ENCODE data around the gene LGI1. TPM values are rescaled to one million over a fixed set of nuclear protein-coding genes. Genes with fewer than 3 reads are reported as not detected.
"Not testable (repeated sequence)": the region's sequence is repeated elsewhere in the genome, so short reads cannot be mapped to it uniquely, and the experiment has no call there.

The LGI1 gene
- total RNA-seq, 3 donors from 2014 or later, result not detected

DNA sequence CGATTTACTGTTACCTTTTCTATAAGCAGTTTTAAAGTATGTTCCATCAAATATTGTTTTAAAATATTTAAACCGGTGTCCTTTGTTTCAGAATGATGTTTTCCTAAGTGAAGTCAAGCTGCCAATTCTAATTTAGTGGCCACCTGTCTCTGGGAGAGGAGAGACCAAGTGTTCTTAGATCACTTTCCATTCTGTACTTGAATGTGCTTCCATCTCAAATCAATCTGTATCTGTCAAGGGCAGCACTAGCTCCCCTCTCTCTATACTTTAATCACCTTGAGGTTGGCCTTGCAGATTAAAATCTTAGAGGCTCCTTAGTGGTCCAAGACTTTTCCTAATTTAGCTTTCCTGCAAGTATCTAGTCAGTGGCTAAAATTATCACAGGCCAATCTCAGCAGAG is 49.6 kb downstream of the LGI1 start:
- no peaks in the 10 kb centered on the region for H3K36me3 Mint-ChIP-seq (ENCODE audit: insufficient read depth)
- no peaks in the 10 kb centered on the region for H3K4me1 Mint-ChIP-seq (ENCODE audit: low read depth)
- H3K27me3 Mint-ChIP-seq (ENCODE audit: low read depth), result peaks cover 30% of the 10 kb centered on the region
- DNase-seq, result no peak
- ATAC-seq, result no peak
- H3K9me3 Mint-ChIP-seq, result no peaks in the 10 kb centered on the region
- no peak overlapping the region for H3K4me3 Mint-ChIP-seq

DNA sequence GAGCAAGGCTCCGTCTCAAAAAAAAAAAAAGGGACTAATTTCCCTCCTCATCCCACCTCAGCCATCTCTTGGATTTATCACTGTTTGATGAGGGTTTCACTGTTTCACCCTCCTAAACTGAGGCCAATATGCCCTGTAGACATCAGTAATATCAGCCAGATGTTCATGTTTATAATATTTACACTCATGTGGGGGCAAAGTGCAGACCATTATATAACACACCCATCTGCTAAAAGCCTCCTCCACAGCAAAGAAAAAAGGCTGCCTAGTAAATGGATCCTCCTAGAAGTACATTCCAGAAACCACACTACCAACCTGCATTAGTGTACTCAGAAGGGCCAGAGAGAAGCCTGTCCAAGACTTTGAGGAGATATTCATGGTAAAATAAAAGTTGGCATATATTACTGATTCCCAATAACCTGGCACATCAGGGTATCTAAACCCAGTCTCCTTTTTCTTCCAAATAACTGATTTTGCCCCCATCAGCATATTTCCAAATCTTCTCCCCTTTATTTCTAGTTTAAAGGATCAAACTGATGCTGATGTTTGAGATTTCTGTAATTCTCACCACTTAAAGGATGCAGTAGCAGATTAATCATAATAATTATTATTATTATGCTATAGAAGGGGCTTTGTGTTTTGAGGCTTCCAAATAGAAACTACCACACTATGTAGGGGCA is 55.1 kb downstream of the LGI1 start:
- peaks cover 38% of the 10 kb centered on the region for H3K27me3 Mint-ChIP-seq (ENCODE audit: low read depth)
- H3K4me3 Mint-ChIP-seq, result no peak overlapping the region
- ATAC-seq, result no peak
- no peak for DNase-seq
- H3K4me1 Mint-ChIP-seq (ENCODE audit: low read depth), result peaks cover 2% of the 10 kb centered on the region
- H3K9me3 Mint-ChIP-seq, result no peaks in the 10 kb centered on the region
- no peaks in the 10 kb centered on the region for H3K36me3 Mint-ChIP-seq (ENCODE audit: insufficient read depth)

DNA sequence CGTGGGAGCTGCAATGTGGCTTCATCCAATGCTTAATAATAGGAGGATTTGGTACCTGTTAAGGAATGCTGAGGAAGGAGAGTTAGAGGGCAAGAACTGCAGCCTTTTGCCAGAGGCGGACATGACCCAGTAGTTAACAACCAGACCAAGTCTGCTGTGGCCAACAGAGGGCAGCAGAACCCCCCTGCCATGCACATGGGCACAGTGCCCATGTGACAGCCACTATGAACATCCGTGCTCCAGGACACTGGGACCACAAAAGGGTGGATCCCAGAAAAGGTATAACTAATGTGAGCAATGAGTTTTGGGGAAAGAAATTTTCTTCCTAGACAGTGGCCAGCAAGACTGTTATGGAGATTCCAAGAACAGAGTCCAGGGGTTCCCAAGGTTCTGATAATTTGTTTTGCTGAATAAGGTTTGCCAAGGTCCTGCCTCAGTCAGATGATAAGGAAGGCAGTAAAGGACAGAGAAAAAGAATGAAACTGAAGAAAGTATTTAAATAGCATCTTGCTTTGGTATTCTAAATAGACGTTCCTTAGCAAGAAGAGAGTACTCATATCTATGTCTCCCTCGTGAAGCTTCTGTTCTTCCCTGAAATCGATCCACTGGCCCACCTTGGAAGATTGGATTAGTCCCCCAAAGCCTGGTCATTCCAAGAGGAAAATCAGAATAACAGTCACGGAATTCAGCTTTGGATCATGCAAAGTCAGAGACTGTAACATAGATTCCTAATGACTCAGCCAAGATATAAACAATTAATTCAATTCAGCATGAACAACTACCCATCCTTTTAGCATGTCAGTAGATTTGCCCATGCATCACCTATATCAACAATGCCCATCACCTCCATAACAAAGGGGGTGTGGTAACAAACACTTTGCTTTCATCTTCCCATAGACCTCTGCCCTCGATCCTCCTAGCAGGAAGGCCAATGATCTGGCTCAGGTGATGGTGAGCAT is 56.0 kb downstream of the LGI1 start:
- Mint-ChIP-seq H3K36me3 (ENCODE audit: insufficient read depth) (no peaks in the 10 kb centered on the region), H3K27me3 (ENCODE audit: low read depth) (peaks cover 35% of the 10 kb centered on the region), H3K4me1 (ENCODE audit: low read depth) (peaks cover 2% of the 10 kb centered on the region), H3K9me3 (no peaks in the 10 kb centered on the region), H3K4me3 (no peak overlapping the region)
- DNase-seq (peak; percentile 5), ATAC-seq (peak; percentile 58 to 75)

DNA sequence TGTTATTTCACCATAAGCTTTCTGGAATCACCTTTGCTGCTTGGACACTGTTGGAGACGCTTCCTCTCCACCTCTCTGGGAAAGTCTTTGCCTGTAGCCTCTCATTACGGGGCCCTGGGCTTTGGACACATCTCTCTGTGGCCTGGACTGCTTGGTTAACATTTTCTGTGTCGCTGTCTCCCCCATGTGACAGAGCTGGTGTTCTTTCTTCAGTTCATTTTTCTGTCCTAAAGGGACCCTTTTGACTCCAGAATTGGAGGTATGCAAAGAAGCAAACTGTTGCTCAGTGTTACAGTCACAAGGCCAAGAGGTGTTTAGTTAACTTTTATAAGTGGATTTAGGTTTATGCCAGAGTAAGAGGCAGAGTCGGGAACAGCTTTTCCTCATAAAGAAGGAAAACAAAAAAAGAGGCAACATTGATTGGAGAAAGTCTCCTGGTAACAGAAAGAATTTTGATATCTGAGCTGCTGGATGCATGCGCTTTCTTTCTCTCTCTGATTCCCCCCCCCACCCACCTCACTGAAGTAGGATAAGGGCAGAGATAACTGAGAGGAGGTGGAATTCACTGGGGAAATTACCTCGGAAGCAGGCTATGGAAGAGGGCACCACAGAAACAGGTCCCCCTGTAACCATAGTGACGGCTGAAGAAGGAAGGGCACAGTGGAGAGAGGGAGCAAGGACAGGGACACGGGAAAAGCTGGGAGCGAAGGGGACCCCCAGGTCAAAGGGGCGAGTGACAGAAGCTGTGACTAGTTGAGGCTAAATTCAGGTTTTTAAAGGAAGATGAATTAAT is 57.8 kb downstream of the LGI1 start:
- Mint-ChIP-seq H3K4me3 (no peak overlapping the region), H3K36me3 (ENCODE audit: insufficient read depth) (no peaks in the 10 kb centered on the region), H3K4me1 (ENCODE audit: low read depth) (peaks cover 2% of the 10 kb centered on the region), H3K9me3 (no peaks in the 10 kb centered on the region), H3K27me3 (ENCODE audit: low read depth) (peaks cover 42% of the 10 kb centered on the region)
- DNase-seq (no peak), ATAC-seq (no peak)

DNA sequence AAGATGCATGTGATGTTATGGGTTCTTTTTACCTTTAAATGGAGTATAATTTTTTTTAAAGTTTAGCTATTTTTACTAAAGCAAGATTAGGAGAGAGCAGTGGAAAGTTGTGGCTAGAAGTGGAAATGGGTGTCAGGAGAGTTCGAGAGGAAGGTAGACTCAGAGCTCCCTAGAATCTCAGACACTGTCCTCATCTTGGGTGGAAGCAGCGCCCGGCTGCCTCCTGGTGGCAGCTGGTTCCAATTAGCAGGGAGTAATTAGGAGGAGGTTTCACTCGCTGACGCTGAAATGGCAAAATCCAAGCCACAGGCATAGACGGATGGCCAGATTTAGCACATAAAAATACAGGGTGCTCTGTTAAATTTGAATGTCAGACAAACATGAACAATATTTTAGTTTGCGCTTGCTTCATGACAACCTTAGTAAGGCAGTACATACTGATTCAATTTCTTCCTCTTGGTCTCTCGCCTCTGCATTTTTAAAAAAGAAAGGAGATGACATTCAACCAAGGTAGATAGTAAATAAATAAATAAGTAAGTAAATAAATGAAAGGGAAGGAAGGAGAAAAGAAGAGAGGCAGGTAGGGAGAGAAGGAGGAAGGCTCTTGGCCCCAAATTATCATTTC is 58.5 kb downstream of the LGI1 start:
- Mint-ChIP-seq H3K4me3 (no peak overlapping the region), H3K9me3 (no peaks in the 10 kb centered on the region), H3K4me1 (ENCODE audit: low read depth) (peaks cover 2% of the 10 kb centered on the region), H3K27me3 (ENCODE audit: low read depth) (peaks cover 39% of the 10 kb centered on the region), H3K36me3 (ENCODE audit: insufficient read depth) (no peaks in the 10 kb centered on the region)
- ATAC-seq (peak; percentile 46 to 57), DNase-seq (peak; percentile 5)

DNA sequence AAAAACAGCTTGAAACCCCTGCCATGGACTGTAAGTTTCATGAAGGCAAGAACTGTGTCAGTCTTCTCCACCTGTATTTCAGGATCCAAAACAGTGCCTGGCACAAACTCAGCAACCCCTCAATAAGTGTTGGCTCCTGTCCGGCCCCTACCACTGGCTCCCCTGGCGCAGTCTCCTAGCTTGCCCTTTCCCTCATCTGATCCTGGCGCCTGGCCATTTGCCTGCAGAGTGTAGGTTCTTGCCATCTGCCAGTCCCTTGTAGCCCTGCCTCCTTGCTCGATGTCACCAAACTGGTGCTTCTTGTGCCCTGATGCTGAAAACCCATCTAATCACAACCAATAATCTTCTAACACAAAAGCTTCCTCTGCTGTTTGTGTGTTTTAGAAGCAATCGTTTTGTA is 60.4 kb downstream of the LGI1 start:
- peaks cover 37% of the 10 kb centered on the region for H3K27me3 Mint-ChIP-seq (ENCODE audit: low read depth)
- no peak for ATAC-seq
- DNase-seq, result no peak
- peaks cover 2% of the 10 kb centered on the region for H3K4me1 Mint-ChIP-seq (ENCODE audit: low read depth)
- H3K9me3 Mint-ChIP-seq, result no peaks in the 10 kb centered on the region
- no peaks in the 10 kb centered on the region for H3K36me3 Mint-ChIP-seq (ENCODE audit: insufficient read depth)
- no peak overlapping the region for H3K4me3 Mint-ChIP-seq

DNA sequence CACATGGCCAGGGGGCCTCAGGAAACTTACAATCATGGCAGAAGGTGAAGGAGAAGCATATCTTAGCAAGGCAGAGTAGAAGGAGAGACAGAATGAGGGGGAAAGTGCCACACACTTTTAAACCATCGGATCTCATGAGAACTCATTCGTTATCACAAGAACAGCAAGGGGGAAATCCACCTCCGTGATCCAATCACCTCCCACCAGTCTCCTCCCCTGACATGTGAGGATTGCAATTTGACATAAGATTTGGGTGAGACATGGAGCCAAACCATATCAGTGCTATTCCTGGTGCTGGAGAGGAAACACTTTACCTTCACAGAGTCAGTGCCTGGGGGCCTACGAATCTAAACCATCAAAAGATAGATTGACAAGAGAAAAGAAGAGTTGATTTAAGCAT is 61.8 kb downstream of the LGI1 start:
- Mint-ChIP-seq H3K4me3 (no peak overlapping the region), H3K27me3 (ENCODE audit: low read depth) (peaks cover 36% of the 10 kb centered on the region), H3K9me3 (no peaks in the 10 kb centered on the region), H3K4me1 (ENCODE audit: low read depth) (peaks cover 2% of the 10 kb centered on the region), H3K36me3 (ENCODE audit: insufficient read depth) (no peaks in the 10 kb centered on the region)
- DNase-seq (no peak), ATAC-seq (no peak)

DNA sequence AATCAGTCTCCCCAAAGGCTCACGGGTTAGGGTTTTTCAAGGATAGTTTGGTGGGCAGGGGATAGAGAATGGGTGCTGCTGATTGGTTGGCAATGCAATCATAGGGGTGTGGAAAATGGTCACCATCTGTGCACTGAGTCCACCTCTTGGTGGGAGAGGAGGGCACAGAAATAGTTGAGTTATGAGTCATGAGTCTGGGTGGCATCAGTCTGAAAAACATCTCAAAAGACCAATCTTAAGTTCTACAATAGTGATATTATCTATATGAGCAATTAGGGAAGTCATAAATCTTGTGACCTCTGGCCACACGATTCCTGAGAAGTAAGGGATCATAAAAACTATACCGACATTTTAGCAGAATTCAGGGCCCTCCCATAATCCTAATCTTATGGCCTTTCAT is 62.7 kb downstream of the LGI1 start:
- Mint-ChIP-seq H3K4me3 (no peak overlapping the region), H3K36me3 (ENCODE audit: insufficient read depth) (no peaks in the 10 kb centered on the region), H3K4me1 (ENCODE audit: low read depth) (peaks cover 2% of the 10 kb centered on the region), H3K9me3 (no peaks in the 10 kb centered on the region), H3K27me3 (ENCODE audit: low read depth) (peaks cover 32% of the 10 kb centered on the region)
- DNase-seq, result no peak
- ATAC-seq, result no peak

DNA sequence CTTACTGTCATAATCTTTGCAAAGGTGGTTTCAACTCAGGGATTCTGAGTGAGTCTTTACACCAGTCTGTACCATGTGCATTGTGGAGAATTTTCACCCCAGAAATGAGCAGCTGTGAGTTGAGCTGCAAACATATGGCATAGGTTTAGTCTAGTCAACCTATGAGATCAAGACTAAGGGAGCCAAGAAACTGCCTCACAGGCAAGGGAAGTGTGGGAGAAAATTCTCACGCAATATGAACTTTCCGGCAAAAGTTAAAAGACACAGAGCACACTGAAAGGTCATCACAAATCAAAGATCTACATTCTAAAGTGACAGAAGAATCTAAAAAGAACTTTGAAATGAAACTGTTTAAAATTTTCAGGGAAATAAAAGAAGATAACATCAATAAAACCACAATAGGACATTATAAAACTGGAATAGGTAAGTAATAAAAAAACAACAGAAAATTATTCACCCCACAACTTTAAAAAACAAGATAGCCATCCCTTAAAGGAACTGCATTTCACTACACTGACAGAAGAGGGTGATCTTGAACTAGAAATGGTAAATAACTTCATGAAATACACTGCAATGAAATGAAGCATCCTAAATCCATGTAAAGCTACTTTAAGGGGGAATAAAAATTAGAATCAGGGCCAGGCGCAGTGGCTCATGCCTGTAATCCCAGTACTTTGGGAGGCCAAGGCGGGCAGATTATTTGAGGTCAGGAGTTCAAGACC is 63.5 kb downstream of the LGI1 start:
- Mint-ChIP-seq H3K4me3 (no peak overlapping the region), H3K4me1 (ENCODE audit: low read depth) (peaks cover 2% of the 10 kb centered on the region), H3K27me3 (ENCODE audit: low read depth) (peaks cover 24% of the 10 kb centered on the region), H3K36me3 (ENCODE audit: insufficient read depth) (no peaks in the 10 kb centered on the region), H3K9me3 (no peaks in the 10 kb centered on the region)
- no peak for ATAC-seq
- DNase-seq, result no peak

DNA sequence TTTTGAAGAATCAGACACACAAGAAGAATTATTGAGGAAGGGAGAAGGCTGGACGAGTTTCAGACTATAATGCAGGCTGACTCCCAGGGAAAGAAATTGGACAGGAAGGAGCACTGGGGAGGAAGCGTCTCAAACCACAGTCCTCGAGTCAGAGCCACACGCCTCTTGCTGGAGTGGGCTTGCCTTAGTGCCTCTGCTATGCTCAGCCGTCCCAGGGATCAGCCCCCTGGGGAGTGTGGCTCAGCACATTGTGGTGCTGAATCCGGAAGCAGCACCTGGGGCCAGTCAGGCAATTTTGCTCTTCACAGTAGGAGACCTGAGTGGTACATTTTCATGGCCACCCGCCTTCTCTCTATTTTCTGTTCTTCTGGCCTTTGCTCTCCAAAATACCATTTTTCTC is 68.6 kb downstream of the LGI1 start:
- ATAC-seq, result no peak
- H3K4me1 Mint-ChIP-seq (ENCODE audit: low read depth), result peaks cover 5% of the 10 kb centered on the region
- no peaks in the 10 kb centered on the region for H3K9me3 Mint-ChIP-seq
- DNase-seq, result no peak
- no peak overlapping the region for H3K4me3 Mint-ChIP-seq
- peaks cover 2% of the 10 kb centered on the region for H3K27me3 Mint-ChIP-seq (ENCODE audit: low read depth)
- H3K36me3 Mint-ChIP-seq (ENCODE audit: insufficient read depth), result no peaks in the 10 kb centered on the region

DNA sequence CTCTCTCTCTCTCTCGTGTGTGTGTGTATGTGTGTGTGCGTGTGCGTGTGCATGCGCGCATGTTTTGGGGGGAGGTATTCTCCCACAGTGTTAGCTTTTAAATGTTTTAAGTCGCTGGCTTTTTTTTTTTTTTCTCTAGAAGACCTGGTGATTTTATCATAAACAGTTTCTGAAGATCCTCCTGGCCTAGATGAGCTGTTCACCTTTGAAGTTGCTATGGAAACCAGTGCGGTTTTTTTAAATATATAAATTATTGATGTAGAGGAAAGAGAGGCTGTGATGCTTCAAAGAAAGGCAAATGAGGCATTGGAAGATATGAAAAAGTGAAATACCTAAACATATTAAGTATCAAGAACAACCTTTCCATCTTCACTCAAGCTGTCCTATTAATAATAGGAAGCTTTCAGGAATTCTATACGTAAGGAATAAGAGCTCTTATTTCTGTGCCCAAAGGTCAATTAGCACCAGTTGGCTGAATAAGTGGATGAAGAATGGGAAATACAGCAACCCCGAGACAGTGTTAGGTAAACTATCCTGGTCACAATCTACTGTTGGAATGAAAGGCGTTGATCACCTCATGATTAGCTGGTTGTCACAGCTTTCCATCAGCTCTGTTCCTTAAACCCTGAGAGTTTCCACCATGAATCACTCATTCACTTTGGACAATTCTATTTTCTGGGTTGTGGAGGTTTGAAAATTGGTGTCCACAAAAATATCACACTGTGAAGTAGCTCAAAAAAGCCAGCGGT is 69.5 kb downstream of the LGI1 start:
- no peak for DNase-seq
- Mint-ChIP-seq H3K4me3 (no peak overlapping the region), H3K27me3 (ENCODE audit: low read depth) (peaks cover 3% of the 10 kb centered on the region)

DNA sequence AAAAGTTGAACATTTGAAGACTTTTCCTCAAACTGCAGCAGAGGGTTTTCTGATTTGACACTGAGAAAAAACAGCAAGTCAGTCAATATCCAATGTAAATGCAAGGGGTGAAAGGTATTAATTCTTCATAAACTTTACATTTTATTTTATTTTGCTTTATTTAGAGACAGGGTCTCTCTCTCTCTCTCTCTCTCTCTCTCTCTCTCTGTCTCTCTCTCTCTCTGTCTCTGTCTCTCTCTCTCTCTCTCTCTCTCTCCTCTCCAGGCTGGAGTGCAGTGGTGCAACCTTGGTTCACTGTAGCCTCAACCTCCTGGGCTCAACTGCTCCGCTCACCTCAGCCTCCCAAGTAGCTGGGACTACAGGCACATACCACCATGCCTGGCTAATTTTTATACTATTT is 73.3 kb downstream of the LGI1 start:
- H3K4me3 Mint-ChIP-seq; DNase-seq; ATAC-seq; H3K9me3 Mint-ChIP-seq; H3K4me1 Mint-ChIP-seq (ENCODE audit: low read depth); H3K36me3 Mint-ChIP-seq (ENCODE audit: insufficient read depth); H3K27me3 Mint-ChIP-seq (ENCODE audit: low read depth): not testable (repeated sequence)

More for the DNA sequence above, 69.5 kb downstream of the LGI1 start:
- peaks cover 5% of the 10 kb centered on the region for H3K4me1 Mint-ChIP-seq (ENCODE audit: low read depth)
- no peaks in the 10 kb centered on the region for H3K36me3 Mint-ChIP-seq (ENCODE audit: insufficient read depth)
- ATAC-seq, result no peak
- H3K9me3 Mint-ChIP-seq, result no peaks in the 10 kb centered on the region

DNA sequence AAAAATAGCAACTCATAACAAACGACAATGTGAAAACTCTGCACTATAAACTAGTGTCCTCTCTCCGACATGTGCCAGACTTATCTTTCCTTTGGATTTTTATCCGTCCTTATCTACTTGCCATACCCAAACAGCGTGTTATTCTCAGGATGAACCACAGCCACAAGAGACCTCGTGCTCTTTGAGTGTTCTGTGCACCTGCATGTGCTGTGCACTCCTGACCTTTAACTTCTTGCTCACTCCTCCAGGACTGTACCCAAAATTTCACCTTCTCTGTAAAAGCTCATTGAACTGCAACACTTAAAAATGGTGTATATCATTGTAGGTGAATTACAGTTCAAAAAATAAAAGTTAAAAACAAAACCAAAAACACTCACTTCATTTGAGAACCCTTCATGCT is 78.0 kb downstream of the LGI1 start:
- Mint-ChIP-seq H3K4me3 (no peak overlapping the region), H3K9me3 (peaks cover 4% of the 10 kb centered on the region), H3K4me1 (ENCODE audit: low read depth) (no peaks in the 10 kb centered on the region), H3K27me3 (ENCODE audit: low read depth) (peaks cover 6% of the 10 kb centered on the region), H3K36me3 (ENCODE audit: insufficient read depth) (no peaks in the 10 kb centered on the region)
- no peak for ATAC-seq
- DNase-seq, result no peak

Data from activated T-cell treated with anti-CD3 and anti-CD28 coated beads, Interleukin-2, amount 50 U/mL, for 4 hours (primary cell).